Stimulated activated naive CD8-positive, alpha-beta T cell treated with anti-CD3 and anti-CD28 coated beads, Interleukin-15, Interleukin-2, amounts not matched to agents 100 U/mL and 50 U/mL, for 24 hours (primary cell): Measurements from ENCODE around the gene BORCS6.

ENCODE experiments used
- ATAC-seq: fragments of 150-1000 bp; cut with Tn5 transposase; one replicate; pipeline ENCODE4 v1.10.0; 2021
- DNase-seq: peaks from one replicate; pipeline ENCODE4 v3.0.0; 2021

Gene BORCS6

DNA sequence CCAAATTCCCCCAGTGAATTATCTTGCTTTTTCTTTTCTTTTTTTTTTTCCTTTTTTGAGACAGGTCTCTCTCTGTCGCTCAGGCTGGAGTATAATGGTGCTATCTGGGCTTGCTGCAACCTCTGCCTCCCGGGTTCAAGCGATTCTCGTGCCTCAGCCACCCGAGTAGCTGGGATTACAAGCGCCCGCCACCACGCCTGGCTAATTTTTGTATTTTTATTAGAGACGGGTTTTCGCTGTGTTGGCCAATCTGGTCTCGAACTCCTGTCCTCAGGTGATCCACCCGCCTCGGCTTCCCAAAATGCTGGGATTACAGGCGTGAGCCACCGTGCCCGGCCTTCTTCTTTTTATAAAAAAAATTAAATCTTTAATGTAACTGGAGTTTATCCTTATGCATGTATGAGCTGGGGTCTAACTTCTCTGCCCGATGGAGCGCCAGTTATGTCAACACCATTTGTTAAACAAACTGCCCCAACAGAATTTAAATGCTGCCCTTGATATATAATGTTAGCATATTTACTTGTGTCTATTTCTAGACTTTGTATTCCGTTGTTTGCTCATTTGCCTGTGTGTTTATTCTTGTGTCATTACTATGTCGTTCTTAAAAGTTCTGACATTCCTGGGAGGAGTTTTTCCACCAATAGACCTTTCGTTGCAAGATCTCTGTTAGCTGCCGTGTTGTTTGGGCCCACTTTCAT, 20.9 kb upstream of the BORCS6 start:
- DNase-seq (peak; percentile 49), ATAC-seq (peak; percentile 16)

DNA sequence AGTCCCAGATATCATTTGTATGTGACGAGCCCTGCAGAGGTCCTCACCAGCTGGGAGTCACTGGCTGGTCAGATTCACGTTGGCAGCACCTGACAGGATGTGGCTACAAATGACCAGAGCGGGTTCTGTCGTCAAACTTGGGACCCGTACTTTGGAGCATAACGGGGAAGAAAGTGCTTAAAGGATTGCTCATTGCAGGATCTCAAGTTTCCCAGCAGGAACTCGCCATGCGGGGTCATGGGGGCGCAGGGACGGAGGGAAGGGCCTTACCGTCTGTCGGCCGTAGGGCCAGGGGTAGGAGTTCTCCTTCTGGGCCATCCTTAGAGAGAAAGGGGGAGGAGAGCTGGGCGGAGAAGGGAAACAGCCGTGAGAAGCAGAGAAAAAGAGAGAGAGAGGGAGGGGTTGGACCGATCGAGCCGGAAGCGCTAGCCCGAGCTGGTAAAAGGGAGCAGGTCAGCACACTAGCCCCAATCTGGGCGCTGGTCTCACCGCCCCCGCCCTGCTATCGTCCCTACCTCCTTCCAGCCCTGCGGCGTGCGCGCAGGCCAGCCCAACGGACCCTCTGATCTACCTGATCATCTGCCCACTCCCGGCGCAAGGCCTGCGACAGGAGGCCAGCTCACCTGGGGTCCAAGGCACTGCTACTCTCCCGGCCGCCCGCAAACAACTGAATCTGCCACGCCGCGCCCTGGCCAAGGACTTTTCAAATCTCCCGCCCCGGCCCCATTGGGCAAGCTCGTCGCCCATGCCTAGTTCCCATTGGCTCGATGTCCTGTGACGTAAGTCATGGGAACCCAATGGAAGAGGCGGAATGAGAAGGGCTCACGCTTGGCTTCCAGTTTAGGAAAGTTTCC, 20.2 kb upstream of the BORCS6 start, which contains the start of gene AURKB:
Gene AURKB (minus strand): TSS at position 669 of the 854 bp plus-strand sequence. CDS start 351 bp downstream, at position 318.
- DNase-seq = peak; percentile 94
- peak; percentile 97 for ATAC-seq

DNA sequence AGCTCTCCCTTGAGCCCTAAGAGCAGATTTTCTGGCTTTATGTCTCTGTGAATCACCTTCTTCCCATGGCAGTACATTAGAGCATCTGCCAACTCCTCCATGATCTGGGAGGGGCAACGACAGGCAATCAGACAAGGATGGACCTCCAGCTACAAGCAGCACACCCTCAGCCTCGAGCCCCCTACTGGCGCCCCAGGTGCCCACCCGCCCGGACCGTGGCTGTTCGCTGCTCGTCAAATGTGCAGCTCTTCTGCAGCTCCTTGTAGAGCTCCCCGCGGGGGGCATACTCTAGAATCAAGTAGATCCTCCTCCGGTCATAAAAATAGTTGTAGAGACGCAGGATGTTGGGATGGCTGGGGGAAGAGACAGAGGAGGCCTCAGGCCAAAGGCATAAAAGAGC, 16.6 kb upstream of the BORCS6 start:
- no peak for ATAC-seq
- no peak for DNase-seq

DNA sequence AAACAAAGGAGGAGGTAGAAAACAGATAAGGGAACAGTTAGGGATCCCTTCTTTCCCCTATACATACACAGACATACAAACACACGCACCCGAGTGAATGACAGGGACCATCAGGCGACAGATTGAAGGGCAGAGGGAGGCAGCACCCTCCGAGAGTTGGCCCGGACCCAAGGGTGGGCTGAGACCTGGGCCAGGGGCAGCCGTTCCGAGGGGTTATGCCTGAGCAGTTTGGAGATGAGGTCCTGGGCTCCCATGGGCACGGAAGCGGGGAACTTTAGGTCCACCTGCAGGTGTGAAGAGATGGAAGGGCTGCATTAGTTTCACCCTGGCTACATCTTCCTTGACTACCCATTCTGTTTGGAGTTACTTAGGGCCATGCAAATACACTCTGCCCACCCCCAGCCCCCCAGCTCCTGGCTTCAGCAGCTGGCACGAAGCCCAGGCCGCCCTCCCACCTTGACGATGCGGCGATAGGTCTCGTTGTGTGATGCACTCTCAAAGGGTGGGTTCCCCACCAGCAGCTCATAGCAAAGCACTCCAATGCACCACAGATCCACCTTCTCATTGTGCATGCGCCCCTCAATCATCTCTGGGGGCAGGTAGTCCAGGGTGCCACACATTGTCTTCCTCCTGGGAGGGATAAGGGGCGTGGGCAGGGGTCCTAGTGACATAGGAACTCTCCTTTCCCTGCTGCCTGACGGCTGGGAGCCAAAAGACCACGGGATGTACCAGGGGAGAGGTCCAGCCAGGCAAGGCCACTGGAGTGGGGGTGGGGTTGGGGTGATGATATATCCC, 15.0 kb upstream of the BORCS6 start:
- no peak for DNase-seq
- no peak for ATAC-seq

DNA sequence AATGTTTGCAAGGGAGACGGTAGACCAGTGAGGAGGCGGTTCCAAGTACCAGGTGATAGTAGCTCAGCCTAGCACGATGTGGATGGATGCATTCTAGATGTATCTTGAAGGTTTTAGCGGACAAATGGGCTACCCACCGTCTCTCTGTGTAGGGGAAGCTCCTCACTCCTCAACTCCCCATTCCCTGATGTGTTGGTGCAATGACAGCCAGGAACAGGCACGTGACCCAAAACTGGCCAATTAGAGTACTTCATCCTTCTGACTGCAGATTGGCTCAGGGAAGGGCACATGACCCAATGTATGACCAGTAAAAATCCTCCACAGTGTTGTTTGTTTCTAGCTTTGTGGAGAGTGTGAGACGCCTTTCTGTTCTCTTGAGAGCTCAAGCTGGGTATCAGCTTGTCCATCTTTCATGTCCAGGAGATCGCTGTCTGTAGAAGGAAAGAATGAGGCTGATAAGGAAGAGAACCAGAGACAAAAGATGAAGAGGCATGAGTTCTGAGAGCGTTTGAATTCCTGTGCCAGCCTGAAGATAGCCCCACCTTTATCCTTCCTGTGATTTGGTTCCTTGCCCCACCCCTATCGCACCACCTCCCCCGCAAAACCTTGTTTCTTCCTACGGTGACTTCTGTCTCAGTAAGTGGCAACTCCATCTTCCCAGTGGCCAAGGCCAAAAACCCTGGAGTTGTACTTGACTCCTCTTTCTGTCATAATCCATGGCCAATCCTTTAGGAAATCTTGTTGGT, 2.3 kb upstream of the BORCS6 start:
- no peak for ATAC-seq
- peak; percentile 59 for DNase-seq

DNA sequence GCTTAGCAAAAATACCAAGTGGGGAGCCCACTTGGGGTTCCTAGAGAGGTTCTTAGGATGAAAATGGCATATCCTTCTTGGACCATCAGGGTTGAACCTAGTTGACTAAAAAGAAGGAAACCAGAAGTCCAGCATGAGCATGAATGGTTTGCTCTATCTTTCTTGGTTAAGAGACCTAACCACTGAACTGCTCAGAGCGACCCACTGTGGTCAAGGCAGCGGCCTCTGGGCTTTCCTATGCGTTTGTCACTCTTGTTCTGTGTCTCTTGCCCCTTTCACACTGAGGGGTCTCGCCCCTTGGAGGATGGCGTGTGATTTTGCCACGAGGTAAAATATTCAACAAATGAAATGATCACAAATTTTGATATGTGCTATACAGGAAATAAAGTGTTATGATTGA, 526 bp upstream of the BORCS6 start:
- ATAC-seq (no peak), DNase-seq (no peak)

DNA sequence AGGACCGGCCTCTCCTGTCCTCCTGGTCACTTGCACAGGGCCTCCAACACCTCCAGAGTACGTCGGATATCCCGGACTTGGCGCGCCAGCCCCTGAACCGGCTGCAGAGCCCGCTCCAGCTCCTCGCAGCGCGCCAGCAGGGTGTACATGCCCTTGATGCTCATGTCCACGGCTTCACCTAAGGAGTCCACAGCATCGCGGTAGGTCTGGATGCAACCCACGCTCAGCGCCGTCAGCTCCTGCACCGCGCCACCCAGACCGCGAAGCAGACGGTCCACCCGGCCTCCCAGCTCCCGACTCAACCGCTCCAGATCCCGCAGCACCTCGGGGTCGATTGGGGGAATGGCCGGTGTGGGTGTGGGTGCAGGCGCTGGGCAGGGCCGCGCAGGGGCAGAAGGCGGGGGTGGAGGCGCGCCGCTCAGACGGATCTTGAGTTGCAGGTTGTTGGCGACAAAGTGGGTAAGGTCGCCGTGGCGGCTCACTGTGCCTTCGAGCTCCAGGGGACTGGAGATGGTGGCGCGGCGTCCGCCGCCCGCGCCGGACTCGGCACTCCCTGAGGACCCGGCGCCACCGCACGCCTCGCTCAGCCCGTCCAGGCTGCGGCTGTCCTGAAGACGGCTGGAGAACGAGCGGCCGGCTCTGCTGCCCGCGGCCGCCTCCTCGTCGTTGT, 804 bp downstream of the BORCS6 start:
- no peak for ATAC-seq

DNA sequence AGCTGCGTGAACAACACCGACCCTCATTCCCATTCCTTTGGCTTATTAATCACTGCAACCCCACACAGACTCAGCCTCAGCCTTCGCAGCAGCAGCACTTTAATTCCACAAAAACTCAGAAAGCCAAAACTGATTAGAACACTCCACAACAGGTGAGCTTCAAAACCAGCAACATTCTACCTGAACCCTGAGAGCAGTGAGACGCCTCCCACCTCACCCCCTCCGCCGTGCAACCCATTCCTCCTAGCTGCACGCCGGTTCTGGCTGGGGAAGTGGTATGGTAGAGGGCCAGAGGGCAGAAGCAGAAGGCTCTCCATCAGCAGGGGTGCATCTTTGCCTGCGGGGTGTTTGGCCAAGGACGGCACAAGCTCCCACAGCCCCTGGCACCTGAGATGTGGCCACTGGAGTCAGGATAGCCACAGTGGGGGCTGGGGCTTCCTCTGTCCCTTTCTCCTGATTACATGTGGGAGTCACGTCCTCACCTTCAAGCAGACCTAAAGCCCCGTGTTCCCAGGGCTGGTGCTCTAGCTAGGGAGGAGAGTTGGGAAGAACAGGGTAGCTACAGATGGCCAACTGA, 1.6 kb downstream of the BORCS6 start:
- ATAC-seq (no peak), DNase-seq (no peak)

More for the DNA sequence above, 804 bp downstream of the BORCS6 start:
- DNase-seq = peak; percentile 38

DNA sequence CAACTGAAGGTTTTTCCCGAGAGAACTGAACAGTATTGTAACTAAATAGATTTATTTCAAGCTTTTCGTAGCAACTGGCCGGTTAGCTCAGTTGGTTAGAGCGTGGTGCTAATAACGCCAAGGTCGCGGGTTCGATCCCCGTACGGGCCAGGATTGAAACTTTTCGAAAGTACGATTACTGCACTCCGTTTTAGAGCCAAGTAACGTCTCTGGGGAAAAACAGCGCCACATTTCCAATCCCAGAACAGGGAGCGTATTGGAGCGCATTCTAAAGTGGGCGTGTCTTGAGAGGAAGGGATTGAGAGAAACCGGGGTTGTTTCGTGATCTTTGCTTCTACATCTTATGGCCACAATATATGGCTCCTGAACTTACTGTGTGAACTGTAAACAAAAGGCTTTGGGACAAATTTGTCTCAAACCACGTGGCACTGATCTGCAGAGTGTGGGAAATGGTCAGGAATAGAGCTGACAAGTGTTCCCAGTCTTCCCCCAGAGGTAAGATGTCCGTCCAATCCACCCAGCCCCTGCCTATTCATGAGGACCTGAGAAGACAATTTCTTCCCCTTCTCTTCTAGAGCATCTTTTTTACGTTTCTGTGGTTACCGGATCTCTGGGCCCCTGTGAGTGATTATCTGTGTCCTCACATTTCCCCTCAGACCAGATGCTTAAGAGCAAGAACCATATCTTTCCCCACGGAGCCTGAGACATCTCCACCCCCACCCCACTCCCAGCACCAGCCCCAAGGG, 2.3 kb downstream of the BORCS6 start:
- peak; percentile 89 for DNase-seq
- peak; percentile 55 for ATAC-seq

DNA sequence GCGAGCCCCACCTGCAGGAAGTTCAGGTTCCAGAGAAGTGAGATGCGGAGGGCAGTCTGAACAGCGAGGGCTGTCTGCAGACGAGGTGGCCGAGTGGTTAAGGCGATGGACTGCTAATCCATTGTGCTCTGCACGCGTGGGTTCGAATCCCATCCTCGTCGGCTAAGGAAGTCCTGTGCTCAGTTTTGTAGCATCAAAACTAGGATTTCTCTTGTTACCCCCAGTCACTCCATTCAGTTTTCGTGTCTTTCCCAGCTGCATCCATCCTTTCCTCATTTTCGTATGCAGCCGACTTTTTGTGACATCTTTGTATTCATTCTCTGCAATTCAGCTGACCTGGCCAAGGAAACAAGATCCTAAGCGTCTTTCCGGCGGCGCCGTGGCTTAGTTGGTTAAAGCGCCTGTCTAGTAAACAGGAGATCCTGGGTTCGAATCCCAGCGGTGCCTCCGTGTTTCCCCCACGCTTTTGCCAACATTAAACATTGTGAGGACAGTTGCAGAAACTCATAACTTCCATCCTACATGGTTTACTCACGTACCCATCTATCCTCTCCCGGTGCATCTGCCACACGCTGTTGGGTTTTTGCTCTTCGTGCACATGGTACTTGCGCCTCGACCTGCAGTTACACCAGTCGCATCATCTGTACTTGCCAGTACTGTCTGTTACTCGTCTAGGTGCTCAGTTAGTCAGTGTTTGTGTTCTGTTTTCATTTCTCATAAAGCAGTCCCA, 3.0 kb downstream of the BORCS6 start:
- peak; percentile 94 for DNase-seq
- peak; percentile 61 for ATAC-seq

DNA sequence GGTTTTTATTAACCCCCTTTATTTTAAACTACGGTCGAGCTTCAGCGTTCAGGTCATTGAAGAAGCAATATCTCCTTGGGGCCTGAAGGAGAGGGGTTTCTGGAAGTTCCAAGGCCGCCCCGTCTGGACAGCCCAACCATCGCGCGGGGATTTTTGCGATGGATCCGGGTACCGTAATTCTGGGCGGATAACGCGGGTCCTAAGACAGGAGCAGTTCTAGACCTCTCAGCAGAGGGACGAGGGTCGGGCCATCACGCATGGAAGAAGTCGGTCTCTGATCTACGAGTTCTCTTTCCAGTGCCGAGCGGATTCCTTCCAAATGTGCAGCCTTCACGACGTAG, 3.6 kb downstream of the BORCS6 start:
- ATAC-seq (no peak), DNase-seq (no peak)

DNA sequence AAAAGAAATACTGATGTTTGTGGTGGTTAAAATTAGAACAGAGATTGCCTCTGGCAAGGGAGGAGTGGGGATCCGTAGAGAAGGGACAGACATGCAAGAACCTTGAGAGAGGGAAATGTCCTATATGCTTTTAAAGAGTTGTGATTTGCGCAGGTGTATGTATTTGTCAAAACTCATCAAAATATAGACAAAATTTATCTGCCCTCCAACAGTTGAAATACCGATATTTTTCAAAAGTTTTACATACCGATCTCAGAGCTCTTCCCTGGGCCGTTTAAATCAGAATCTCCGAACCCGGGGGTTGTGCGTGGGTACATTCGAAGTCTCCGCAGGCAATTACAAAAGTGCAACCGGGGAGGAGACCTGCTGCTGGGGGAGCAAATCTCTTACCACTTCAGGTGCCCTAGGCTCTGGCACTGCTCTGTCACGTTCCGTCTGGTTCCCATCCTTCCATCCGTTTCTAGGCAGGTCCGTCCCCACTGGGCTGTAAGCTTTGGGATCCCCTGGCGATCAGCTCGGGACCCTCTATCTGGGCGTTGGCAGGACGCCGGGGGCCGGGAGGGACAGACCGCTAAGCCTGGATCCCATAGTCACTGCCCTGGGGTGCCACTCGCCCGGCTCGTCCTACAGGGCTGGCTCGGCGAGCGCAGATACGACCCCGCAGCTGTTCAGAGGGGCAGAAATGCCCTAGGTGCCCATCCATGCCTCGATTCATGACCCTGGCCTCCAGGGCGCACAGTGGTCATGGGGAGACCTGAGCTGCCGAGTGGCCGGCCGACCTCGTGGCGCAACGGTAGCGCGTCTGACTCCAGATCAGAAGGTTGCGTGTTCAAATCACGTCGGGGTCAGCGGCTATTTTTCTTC, 4.2 kb downstream of the BORCS6 start:
- DNase-seq = peak; percentile 93

DNA sequence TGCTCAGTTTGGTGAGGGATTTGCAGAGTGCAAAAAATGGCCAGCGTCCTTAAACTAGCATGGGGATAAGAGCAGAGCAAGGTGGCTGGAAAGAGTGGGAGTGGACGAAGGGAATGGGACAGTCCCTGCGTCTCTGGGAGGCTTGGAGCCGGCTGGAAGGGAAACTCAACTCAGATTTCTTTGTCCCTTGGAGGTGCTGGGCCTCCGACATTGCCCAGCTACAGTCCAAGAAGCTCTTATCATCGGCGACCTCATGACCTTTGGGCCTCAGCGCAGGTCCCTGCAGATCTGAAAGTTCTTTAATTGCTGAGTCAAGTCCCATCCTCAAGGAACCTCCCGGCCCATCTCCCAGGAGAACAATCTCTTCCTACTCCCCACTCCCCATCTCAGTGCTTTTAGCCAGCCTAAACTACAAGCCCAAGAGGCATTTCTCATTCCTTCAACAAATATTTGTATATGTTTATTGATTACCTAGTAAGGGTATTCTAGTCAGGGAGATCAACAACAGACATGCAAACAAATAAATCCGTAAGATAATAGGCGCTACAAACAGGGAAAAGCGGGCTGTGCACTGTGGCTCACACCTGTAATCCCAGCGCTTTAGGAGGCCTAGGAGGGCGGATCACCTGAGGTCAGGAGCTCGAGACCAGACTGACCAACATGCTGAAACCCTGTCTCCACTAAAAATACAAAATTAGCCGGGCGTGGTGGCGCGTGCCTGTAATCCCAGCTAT, 12.8 kb downstream of the BORCS6 start:
- no peak for ATAC-seq
- DNase-seq = no peak

More for the DNA sequence above, 4.2 kb downstream of the BORCS6 start:
- peak; percentile 4 for ATAC-seq

DNA sequence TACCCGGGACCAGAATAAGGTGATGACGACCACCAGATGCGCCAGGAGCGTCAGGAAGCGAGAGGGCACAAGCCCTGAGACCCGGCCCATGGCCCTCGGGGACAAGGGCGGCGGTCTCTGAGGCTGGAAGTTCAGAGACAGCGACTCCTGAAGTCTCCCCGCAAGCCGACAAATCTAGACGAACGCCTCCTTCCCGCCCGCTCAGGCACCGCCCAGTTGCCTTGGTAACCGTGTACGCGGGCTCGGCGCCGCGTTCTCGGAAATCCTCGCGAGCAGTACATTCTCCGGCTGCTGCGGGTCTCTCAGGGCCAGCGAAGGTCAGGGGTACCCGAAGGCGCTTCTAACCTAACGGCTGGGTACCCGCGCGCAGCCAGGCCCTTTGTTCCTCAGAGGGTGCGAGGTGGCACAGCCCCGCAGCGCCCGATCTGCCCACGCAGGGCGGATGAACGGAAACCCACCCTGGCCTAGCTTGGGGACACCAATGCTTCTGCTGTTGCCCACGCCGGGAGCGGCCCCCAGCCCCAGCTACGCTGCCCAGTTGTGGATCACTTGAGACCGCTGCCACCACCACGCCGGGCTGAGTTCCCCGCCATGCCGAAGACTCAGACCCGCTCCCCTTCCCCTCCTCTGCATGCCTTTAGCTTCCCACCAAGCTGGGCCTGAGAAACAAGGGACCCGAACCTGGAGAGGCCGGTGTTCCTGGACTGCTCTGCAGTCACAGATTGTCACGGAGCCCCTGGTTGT, 13.6 kb downstream of the BORCS6 start, which contains the start of gene TMEM107:
Gene TMEM107 (minus strand): TSS at position 184 of the 744 bp plus-strand sequence. CDS start 94 bp downstream, at position 90.
- ATAC-seq (peak; percentile 69), DNase-seq (peak; percentile 91)

DNA sequence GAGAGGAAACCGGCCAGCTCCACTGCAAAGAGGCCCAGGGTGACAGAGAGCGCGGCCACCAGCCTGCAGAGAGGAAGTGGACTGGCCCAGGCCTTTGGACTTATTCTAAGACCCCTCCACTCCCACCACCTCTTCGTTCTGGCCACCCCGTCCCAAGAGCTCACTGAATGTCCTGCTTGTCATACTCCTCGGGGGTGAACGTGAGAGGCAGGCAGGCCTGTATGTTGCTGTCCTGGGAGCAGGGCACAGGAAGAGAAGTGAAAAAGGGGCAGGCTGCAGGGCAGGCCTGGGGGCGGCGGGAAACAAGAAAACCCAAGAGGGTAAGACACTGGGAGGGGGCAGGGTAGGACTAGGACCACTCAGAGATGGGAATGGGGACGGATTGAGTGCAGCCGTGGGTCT, 14.2 kb downstream of the BORCS6 start:
- DNase-seq = peak; percentile 44
- ATAC-seq = peak; percentile 4

DNA sequence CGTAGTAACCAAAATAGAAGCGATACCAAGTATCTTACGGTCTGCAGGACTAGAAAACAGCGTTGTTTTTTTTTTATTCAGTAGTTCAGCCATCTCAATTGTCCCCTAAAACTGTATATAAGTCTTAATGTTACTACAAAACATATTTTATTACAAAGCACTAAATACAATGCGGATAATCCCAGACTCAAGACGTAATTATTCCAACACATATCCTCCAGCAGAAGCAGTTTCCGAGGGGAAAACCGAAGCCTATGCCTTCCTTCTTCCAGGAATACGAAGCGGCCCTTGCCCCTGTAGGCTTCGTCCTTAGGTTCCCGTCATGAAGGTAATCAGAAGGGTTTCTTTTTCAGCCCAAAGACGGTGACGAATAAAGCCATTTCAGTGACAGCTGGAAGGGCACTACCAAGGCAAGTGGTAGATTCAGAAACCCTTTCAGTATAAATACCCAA, 16.1 kb downstream of the BORCS6 start:
- DNase-seq = no peak
- no peak for ATAC-seq
